Fibroblast of skin of scalp (primary cell): ENCODE results near the gene RASA2.
A peak's percentile ranks its signal among the peaks of the same experiment; 100 is the strongest.
"Not testable (repeated sequence)": the region's sequence is repeated elsewhere in the genome, so short reads cannot be mapped to it uniquely, and the experiment has no call there.

Source experiments
- DNase-seq: peaks from one replicate; pipeline ENCODE4 v3.0.0-alpha.2; 2013

The RASA2 gene

GRCh38 chr3:141594357-141594756 is 107.5 kb downstream of the RASA2 start:
- no peak for DNase-seq

- no peak for DNase-seq
Observed at GRCh38 chr3:141597931-141598330, 111.1 kb downstream of the RASA2 start.

- no peak for DNase-seq
Observed at GRCh38 chr3:141600331-141600730, 113.5 kb downstream of the RASA2 start.

GRCh38 chr3:141602706-141603105 is 115.9 kb downstream of the RASA2 start:
- DNase-seq = no peak

- DNase-seq = no peak
Observed at GRCh38 chr3:141603473-141604035, 116.7 kb downstream of the RASA2 start.

- no peak for DNase-seq
Observed at GRCh38 chr3:141605883-141606282, 119.1 kb downstream of the RASA2 start.

- no peak for DNase-seq
Observed at GRCh38 chr3:141608438-141608837, 121.6 kb downstream of the RASA2 start.

GRCh38 chr3:141610939-141611338 is 124.1 kb downstream of the RASA2 start:
- no peak for DNase-seq

GRCh38 chr3:141618103-141618910 is 131.5 kb downstream of the RASA2 start:
- DNase-seq = no peak

GRCh38 chr3:141618938-141619337 is 132.1 kb downstream of the RASA2 start:
- DNase-seq = no peak

GRCh38 chr3:141619450-141619849 is 132.6 kb downstream of the RASA2 start:
- no peak for DNase-seq

- DNase-seq = no peak
Observed at GRCh38 chr3:141623691-141624090, 136.9 kb downstream of the RASA2 start.

- peak; percentile 19 for DNase-seq
Observed at GRCh38 chr3:141625506-141625905, 138.7 kb downstream of the RASA2 start.

- not testable (repeated sequence) for DNase-seq
Observed at GRCh38 chr3:141628334-141628733, 141.5 kb downstream of the RASA2 start.

- DNase-seq = not testable (repeated sequence)
Observed at GRCh38 chr3:141628868-141629441, 142.1 kb downstream of the RASA2 start.

GRCh38 chr3:141629976-141630375 is 143.1 kb downstream of the RASA2 start:
- DNase-seq = no peak

- no peak for DNase-seq
Observed at GRCh38 chr3:141632779-141633374, 146.1 kb downstream of the RASA2 start.

GRCh38 chr3:141642215-141642614 is 155.4 kb downstream of the RASA2 start:
- peak; percentile 24 for DNase-seq

- peak; percentile 88 for DNase-seq
Observed at GRCh38 chr3:141643391-141643790, 156.6 kb downstream of the RASA2 start.

GRCh38 chr3:141643796-141644195 is 157.0 kb downstream of the RASA2 start:
- DNase-seq = peak; percentile 52

GRCh38 chr3:141644931-141645330 is 158.1 kb downstream of the RASA2 start:
- peak; percentile 53 for DNase-seq

GRCh38 chr3:141646760-141647561 is 160.1 kb downstream of the RASA2 start:
- peak; percentile 69 for DNase-seq

GRCh38 chr3:141647562-141647915 is 160.7 kb downstream of the RASA2 start:
- no peak for DNase-seq
